ENCODE measurements around the gene SOD1.

DNA sequence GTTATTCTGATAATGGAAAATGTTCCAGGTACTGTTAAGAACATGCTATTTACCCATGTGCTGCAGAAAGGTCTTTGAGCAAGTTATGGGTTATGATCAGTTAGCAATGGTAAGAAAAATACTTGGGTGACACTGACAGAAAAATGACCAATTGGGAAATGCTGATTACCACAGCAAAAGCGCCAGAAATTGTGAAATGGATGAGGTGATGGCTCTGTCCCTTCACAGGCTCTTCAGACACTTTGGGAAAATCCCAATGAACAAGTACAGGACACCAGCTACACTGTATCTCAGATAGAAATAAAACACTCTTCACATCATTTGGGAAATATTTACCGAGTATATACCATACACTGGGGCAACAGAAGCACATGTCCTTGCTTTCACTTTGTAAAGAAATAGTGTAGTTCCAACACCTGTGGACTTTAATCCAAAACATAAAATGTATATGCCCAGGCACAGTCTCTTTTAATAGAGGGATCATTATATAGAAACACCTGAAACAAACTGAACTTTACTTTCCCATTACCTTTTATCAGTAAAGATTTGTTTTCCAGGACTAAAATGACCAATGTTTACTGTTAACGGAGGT lies 13.9 kb downstream of the SOD1 start:
- no peak for TF ChIP-seq POLR2A (IDR thresholded peaks at IDR 0.05; ENCODE audit: control extremely low read depth in 1 of 2, low read depth in 2 of 2, low read length in 2 of 2)
- TF ChIP-seq RNF2 (IDR thresholded peaks at IDR 0.05; ENCODE audit: borderline replicate concordance, low read depth, low read length, missing control alignments, poor library complexity, severe bottlenecking): no peak
- TF ChIP-seq, protein P1, sequence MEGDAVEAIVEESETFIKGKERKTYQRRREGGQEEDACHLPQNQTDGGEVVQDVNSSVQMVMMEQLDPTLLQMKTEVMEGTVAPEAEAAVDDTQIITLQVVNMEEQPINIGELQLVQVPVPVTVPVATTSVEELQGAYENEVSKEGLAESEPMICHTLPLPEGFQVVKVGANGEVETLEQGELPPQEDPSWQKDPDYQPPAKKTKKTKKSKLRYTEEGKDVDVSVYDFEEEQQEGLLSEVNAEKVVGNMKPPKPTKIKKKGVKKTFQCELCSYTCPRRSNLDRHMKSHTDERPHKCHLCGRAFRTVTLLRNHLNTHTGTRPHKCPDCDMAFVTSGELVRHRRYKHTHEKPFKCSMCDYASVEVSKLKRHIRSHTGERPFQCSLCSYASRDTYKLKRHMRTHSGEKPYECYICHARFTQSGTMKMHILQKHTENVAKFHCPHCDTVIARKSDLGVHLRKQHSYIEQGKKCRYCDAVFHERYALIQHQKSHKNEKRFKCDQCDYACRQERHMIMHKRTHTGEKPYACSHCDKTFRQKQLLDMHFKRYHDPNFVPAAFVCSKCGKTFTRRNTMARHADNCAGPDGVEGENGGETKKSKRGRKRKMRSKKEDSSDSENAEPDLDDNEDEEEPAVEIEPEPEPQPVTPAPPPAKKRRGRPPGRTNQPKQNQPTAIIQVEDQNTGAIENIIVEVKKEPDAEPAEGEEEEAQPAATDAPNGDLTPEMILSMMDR (IDR thresholded peaks at IDR 0.05; ENCODE audit: control extremely low read depth in 1 of 3, insufficient read depth in 1 of 3, low read depth in 1 of 3, low read length in 3 of 3): no peak
- TF ChIP-seq KDM1A (IDR thresholded peaks at IDR 0.05; ENCODE audit: borderline replicate concordance, low read length): no peak
- TF ChIP-seq POLR2AphosphoS5 (IDR thresholded peaks at IDR 0.05; ENCODE audit: low read depth, low read length): no peak
- no peak for TF ChIP-seq CREB1 (IDR thresholded peaks at IDR 0.05)
